Activated naive CD8-positive, alpha-beta T cell treated with anti-CD3 and anti-CD28 coated beads, Interleukin-2, amount 10 ng/mL, durations not matched to agents 7 days and 5 days (primary cell): ENCODE results near the gene DTX2. TPM values are rescaled to one million over a fixed set of nuclear protein-coding genes. Genes with fewer than 3 reads are reported as not detected.
A peak's percentile ranks its signal among the peaks of the same experiment; 100 is the strongest.
"Not testable (repeated sequence)": the region's sequence is repeated elsewhere in the genome, so short reads cannot be mapped to it uniquely, and the experiment has no call there.

Experiments used
- ATAC-seq: fragments of 150-1000 bp; cut with Tn5 transposase; one replicate; pipeline ENCODE4 v1.10.0; 2021; ENCODE audit warnings: low read depth, moderate library complexity
- POLR2A ChIA-PET: fragments of 350-600 bp; sonication (Branson Sonifier 250); formaldehyde crosslinking; loops from one replicate; lab custom pipeline; 2021; ENCODE audit warnings: antibody characterized with exemption; lab: Charles Lee
- DNase-seq: peaks from one replicate; pipeline ENCODE4 v3.0.0; 2021
- H3K27ac Mint-ChIP-seq: one replicate; pipeline ENCODE4 v1.8.0; 2022; ENCODE audit warnings: mild to moderate bottlenecking, mixed read lengths
- H3K27me3 Mint-ChIP-seq: one replicate; pipeline ENCODE4 v1.8.0; 2022; ENCODE audit warnings: mild to moderate bottlenecking, moderate library complexity, mixed read lengths
- H3K36me3 Mint-ChIP-seq: one replicate; pipeline ENCODE4 v1.8.0; 2021; ENCODE audit warnings: mild to moderate bottlenecking, mixed read lengths
- H3K4me1 Mint-ChIP-seq: one replicate; pipeline ENCODE4 v1.8.0; 2021; ENCODE audit warnings: mixed read lengths
- H3K4me3 Mint-ChIP-seq: one replicate; pipeline ENCODE4 v1.8.0; 2022; ENCODE audit warnings: mild to moderate bottlenecking, moderate library complexity, mixed read lengths
- H3K9me3 Mint-ChIP-seq: one replicate; pipeline ENCODE4 v1.8.0; 2021; ENCODE audit warnings: mixed read lengths
- total RNA-seq, 2 experiments: library from RNA; stranded (reverse); gene quantifications; one replicate each; pipeline ENCODE4 v1.2.3, GENCODE V29; 2021

The DTX2 gene
- total RNA-seq, 2 experiments from 2014 or later, result 34.3 to 38.6 TPM

DNA sequence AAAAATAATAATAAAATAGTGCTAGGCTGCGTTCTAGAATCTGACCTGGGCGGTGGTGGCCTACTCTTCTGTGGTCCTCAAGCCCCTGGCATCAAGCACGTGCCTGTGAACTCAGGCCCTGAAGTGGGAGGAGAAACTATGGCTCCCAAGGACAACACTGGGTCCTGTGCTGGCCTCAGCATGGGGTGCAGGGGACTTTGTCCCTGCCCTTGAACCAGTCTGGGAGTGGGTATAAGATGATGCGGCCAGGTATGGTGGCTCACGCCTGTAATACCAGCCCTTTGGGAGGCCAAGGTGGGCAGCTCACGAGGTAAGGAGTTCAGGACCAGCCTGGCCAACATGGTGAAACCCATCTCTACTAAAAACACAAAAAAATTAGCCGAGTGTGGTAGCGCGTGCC, 31.3 kb upstream of the DTX2 start:
- DNase-seq (no peak), ATAC-seq (no peak)
- H3K9me3 Mint-ChIP-seq, result no peaks in the 10 kb centered on the region
- POLR2A ChIA-PET, result no interaction called here
- no peaks in the 10 kb centered on the region for H3K36me3 Mint-ChIP-seq
- no peaks in the 10 kb centered on the region for H3K27me3 Mint-ChIP-seq
- H3K4me1 Mint-ChIP-seq, result no peaks in the 10 kb centered on the region
- H3K4me3 Mint-ChIP-seq, result no peak overlapping the region
- H3K27ac Mint-ChIP-seq, result no peak overlapping the region

DNA sequence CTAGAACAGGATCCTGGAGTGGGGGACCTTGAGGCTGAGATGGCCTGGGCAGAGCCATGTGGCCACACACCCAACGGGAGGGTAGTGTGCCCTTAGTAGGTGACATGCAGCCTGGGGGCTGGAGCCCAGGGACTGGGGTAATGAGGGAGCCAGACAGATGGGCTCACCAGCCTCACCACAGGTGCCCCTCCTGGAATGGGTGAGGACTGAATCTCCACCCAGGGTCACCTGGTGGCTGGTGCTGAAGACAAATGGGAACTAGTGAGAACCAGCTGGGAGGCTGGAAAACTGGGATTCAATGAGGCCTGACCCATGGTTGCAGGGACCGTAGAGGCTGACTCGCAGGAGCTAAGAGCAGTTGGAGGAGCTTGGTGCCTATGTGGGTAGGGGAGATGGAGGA, 30.7 kb upstream of the DTX2 start:
- H3K36me3 Mint-ChIP-seq, result no peaks in the 10 kb centered on the region
- H3K4me3 Mint-ChIP-seq, result no peak overlapping the region
- H3K27me3 Mint-ChIP-seq, result no peaks in the 10 kb centered on the region
- POLR2A ChIA-PET, result interaction anchor here (0.5 kb wide), 1 partner anchor 18 kb away, joined by 5 read pairs; no protein-coding TSS in a partner anchor
- no peak overlapping the region for H3K27ac Mint-ChIP-seq
- no peak for DNase-seq
- no peaks in the 10 kb centered on the region for H3K4me1 Mint-ChIP-seq
- no peaks in the 10 kb centered on the region for H3K9me3 Mint-ChIP-seq
- no peak for ATAC-seq

DNA sequence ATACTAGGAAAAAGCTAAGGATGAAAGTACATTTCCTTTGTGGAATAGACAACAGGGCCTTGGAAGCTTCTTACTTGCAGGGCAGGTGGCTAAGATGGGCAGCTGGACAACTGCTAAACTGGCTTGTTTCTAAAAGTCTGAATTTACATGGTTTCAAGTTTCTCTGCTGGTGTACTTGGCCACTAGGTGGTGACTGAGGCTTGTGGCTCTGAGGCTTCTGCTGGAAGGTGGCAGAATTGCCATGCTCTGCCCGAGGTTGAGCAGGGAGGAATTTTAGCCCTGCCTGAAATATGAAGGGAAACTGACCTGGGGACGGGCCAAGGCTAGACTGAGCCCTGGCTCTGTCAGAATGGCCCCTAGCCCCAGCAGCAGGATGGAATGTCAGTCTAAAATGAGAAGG, 23.6 kb upstream of the DTX2 start:
- H3K27me3 Mint-ChIP-seq, H3K4me1 Mint-ChIP-seq, H3K36me3 Mint-ChIP-seq, H3K27ac Mint-ChIP-seq, H3K9me3 Mint-ChIP-seq, H3K4me3 Mint-ChIP-seq, POLR2A ChIA-PET, DNase-seq: not testable (repeated sequence)
- peak; percentile 50 for ATAC-seq

DNA sequence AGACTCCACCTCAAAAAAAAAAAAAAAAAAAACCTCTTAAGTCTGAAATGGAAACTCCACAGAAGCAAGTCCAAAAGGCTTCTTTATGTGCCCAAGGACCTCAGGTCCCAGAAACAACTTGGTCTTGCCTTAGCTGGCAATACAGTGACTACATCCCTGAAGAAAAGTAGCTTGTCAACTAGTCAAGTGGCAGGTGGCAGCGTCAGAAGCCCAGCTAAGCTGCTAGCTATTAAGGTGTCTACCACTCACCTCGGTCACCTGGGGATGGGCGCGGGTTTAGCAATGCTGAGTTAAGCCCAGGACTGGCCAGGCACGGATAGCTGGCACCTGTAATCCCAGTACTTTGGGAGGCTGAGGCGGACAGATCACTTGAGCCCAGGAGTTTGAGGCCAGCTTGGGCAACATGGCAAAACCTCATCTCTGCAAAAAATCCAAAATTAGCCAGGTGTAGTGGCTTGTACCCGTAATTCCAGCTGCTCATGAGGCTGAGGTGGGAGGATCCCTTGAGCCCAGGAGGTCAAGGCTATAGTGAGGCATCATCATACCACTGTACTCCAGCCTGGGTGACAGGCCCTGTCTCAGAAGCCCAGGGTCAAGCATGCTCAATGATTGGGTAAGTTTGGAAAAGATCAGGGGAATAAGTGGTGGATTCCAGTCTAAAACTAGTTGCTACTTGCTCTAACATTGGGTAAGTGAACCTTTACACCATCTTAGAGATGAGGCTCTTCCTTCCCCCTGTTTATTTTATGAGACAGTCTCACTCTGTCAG, 22.2 kb upstream of the DTX2 start:
- H3K4me1 Mint-ChIP-seq, POLR2A ChIA-PET, ATAC-seq, DNase-seq, H3K36me3 Mint-ChIP-seq, H3K27me3 Mint-ChIP-seq, H3K4me3 Mint-ChIP-seq, H3K27ac Mint-ChIP-seq, H3K9me3 Mint-ChIP-seq: not testable (repeated sequence)

DNA sequence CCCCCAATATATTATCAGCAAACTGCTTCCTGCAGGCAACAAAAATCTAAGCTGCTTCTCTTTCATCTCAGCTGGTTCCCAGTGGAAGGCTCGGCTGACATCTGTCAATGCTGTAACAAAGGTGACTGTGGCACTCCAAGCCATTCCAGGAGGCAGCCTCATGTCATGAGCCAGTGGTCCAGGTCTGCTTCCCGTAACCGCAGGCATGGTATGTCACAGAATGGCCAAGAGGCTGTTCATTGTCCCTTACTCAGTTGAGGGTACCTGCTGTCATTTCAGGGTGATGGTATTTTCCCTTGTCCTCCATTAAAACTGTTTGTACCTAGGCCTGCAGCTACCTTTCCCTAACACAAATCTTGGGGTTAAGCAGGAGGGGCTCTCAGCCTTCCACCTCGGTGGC, 21.1 kb upstream of the DTX2 start:
- H3K36me3 Mint-ChIP-seq, H3K27ac Mint-ChIP-seq, H3K4me3 Mint-ChIP-seq, H3K9me3 Mint-ChIP-seq, H3K4me1 Mint-ChIP-seq, POLR2A ChIA-PET, H3K27me3 Mint-ChIP-seq, DNase-seq, ATAC-seq: not testable (repeated sequence)

DNA sequence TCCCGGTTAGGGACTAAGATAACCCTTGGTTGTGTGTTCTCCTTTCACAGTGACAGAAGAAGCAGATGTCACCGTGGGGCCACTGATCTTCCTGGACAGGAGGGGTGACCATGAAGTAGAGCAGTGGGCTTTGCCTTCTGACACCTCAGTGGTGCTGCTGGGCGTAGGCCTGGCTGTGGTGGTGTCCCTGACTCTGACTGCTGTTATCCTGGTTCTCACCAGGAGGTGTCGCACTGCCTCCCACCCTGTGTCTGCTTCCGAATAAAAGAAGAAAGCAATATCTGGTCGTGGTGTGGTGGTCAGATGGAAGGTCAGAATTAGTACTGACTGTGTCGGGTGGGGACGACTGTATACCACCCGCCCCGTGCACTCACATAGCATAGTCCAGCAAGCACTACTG, 19.7 kb upstream of the DTX2 start:
- H3K36me3 Mint-ChIP-seq, H3K4me1 Mint-ChIP-seq, H3K27me3 Mint-ChIP-seq, POLR2A ChIA-PET, H3K27ac Mint-ChIP-seq, H3K9me3 Mint-ChIP-seq, DNase-seq, H3K4me3 Mint-ChIP-seq: not testable (repeated sequence)
- ATAC-seq, result peak; percentile 38

DNA sequence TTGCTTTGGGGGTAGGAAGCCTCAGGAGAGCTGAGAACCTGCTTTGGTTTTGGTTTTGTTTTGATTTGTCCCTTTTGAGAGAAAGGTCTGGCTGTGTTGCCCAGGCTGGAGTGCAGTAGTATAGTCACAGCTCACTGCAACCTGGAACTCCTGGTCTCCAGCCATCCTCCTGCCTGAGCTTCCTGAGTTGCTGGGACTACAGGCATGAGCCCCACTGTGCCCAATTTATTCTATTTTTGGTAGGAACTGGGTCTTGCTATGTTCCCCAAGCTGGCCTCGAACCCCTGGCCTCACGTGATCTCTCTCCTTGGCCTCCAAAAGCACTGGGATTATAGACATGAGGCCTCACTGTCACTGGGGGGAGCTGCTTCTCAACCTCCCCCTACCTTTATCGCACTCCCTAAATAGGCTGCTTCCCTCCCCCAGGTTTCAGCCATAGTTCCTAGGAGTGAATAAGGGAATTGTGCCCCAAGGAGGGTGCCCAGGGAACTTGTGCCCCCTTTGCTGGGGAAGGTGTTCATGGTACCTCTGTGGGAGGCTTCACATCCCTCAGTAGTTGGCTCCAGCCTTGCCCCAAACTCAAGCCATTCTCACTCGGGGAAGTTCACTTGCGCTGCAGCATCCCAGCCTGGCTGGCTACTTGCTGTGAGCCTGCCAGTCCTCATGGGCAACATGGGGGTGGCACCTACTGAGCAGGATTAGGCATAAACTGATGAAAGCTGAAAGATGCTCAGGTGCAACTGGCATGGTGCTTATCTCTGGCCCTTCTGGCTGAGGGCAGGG, 18.7 kb upstream of the DTX2 start:
- H3K36me3 Mint-ChIP-seq, ATAC-seq, H3K9me3 Mint-ChIP-seq, H3K27me3 Mint-ChIP-seq, H3K4me3 Mint-ChIP-seq, H3K27ac Mint-ChIP-seq, DNase-seq, H3K4me1 Mint-ChIP-seq, POLR2A ChIA-PET: not testable (repeated sequence)

DNA sequence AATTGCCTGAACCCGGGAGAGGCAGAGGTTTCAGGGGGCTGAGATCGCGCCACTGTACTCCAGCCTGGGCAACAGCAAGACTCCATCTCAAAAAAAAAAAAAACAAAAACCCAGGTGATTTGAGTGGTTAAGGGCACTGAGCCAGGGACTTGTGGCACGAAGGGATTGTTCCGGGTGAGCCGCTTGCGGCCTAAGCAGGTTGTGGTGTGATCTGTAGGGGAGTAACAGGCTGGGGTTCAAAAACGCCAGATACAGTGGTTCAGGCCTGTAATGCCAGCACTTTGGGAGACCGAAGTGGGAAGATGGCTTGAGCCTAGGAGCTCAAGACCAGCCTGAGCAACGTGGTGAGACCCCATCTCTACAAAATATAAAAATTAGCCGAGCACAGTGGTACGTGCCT, 17.7 kb upstream of the DTX2 start:
- H3K36me3 Mint-ChIP-seq, H3K27me3 Mint-ChIP-seq, POLR2A ChIA-PET, DNase-seq, H3K4me1 Mint-ChIP-seq, H3K9me3 Mint-ChIP-seq, H3K4me3 Mint-ChIP-seq: not testable (repeated sequence)
- ATAC-seq, result peak; percentile 55
- peak overlapping the region; percentile 75 for H3K27ac Mint-ChIP-seq

DNA sequence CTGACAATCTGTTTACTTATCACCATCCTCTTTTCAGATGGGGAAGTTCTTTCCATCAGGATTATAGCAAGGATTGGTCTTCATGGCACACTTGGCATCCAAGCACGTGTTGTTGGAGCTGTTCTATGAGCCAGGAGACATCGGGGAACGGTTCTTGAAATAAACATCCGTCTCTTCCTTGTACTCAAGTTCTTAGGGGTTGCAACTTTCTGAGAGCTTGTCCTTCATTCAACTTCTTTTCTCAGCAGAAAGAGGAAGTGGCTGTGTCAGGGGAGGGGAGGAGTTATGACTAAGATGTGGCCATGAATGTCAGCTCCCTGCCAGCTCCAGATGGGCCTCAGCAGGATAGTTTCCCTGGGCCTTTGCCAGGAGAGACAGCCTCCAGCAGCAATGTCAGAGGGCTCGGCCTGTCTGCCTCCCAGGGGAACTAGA, 15.9 kb upstream of the DTX2 start:
- H3K27ac Mint-ChIP-seq, result peak overlapping the region; percentile 91
- DNase-seq, H3K9me3 Mint-ChIP-seq, H3K27me3 Mint-ChIP-seq, POLR2A ChIA-PET, H3K36me3 Mint-ChIP-seq, H3K4me1 Mint-ChIP-seq: not testable (repeated sequence)
- peak overlapping the region; percentile 48 for H3K4me3 Mint-ChIP-seq
- peak; percentile 88 for ATAC-seq

DNA sequence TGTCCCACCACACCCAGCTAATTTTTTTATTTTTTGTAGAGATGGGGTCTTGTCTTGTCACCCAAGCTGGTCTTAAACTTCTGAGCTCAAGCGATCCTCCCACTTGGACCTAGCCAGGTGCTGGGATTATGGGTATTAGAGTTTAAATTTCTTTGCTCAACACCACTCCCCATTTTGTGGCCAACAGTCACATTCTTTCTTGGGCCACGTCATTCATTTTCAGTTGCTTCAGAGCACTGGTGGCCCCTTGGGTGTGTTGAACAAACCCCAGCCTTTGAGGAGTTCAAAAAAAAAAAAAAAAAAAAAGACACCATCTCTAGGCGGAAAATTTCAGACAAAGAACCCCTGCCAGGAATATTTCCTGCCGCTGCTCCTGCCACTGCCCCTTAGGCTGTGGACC, 4.5 kb upstream of the DTX2 start:
- H3K9me3 Mint-ChIP-seq, DNase-seq, H3K4me1 Mint-ChIP-seq, H3K4me3 Mint-ChIP-seq, H3K27ac Mint-ChIP-seq, H3K36me3 Mint-ChIP-seq, H3K27me3 Mint-ChIP-seq, POLR2A ChIA-PET, ATAC-seq: not testable (repeated sequence)

DNA sequence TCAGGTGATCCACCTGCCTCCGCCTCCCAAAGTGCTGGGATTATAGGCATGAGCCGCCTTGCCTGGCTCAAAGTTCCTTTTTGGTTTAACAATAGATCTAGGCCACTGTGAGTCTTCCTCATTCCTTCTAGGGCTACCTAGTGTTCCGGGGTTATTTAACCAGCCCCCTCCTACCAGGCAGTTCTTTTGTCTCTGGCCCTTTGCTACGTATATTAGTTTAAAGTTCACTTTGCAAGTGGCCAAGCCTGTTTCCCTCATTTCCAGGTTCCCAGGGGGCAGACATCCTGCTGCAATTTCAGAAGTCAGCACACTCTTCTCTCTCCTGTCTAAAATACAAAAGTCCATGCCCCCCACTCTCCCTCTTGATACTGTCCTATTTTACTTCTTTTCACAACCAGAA, 3.0 kb upstream of the DTX2 start:
- DNase-seq, H3K27me3 Mint-ChIP-seq, POLR2A ChIA-PET, ATAC-seq, H3K9me3 Mint-ChIP-seq, H3K36me3 Mint-ChIP-seq, H3K27ac Mint-ChIP-seq, H3K4me1 Mint-ChIP-seq, H3K4me3 Mint-ChIP-seq: not testable (repeated sequence)

DNA sequence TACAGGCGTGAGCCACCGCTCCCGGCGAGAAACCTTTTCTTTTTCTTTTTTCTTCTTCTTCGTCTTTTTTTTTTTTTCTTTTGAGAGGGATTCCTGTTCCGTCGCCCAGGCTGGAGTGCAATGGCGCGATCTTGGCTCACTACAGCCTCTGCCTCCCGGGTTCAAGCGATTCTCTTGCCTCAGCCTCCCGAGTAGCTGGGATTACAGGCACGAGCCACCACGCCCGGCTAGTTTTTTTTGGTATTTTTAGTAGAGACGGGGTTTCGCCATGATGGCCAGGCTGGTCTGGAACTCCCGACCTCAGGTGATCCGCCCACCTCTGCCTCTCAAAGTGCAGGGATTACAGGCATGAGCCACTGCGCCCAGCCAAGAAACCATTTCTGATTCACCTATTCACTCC, 742 bp upstream of the DTX2 start:
- H3K4me3 Mint-ChIP-seq, H3K36me3 Mint-ChIP-seq, DNase-seq, H3K9me3 Mint-ChIP-seq, H3K27ac Mint-ChIP-seq, POLR2A ChIA-PET, H3K27me3 Mint-ChIP-seq, ATAC-seq, H3K4me1 Mint-ChIP-seq: not testable (repeated sequence)

DNA sequence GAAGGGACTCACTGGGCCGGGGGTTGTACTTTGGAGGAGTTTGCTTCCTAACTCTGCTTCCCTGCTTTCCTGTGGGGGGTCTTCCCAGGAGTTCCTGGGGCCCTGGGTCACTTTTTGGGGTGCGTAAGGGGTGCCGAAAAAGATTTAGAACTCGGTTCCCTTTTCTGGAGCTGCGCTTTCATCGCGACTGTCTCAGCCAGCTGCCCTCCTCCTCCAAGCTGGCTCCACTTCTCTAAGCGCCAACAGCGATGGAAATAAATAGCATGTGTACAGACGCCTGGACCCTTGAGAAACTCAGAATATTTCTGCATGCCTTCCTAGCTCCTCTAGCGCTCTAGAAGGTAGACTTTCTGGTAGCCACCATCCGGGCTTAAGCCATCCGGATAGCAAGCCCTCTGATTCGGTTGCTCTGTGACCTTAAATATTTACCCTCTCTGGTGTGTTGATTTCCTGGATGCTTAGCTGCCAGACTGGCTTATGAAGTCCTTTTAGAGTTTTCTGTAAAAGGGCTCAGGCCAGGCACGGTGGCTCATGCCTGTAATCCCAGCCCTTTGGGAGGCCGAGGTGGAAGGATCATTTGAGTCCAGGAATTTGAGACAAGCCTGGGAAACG, 868 bp downstream of the DTX2 start:
- POLR2A ChIA-PET, H3K27me3 Mint-ChIP-seq, DNase-seq, H3K4me1 Mint-ChIP-seq, H3K27ac Mint-ChIP-seq, H3K36me3 Mint-ChIP-seq, H3K9me3 Mint-ChIP-seq, H3K4me3 Mint-ChIP-seq: not testable (repeated sequence)
- peak; percentile 11 for ATAC-seq

DNA sequence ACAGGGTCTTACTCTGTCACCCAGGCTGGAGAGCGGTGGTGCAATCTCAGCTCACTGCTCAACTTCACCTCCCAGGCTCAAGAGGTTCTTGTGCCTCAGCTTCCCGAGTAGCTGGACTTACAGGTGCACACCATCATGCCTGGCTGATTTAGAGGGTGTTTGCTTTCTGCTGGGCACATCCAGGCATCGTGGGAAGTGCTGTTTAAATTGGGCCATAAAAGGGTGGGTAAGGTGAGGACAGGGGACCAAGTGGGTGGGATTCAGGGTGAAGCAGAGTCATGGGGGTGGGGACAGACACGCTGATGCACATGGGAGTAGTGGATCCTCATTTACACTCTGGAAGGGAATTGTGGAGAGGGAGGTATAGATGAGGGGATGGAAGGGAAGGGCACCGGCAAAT, 3.5 kb downstream of the DTX2 start:
- H3K27me3 Mint-ChIP-seq, H3K27ac Mint-ChIP-seq, ATAC-seq, H3K4me3 Mint-ChIP-seq, DNase-seq, H3K36me3 Mint-ChIP-seq, H3K4me1 Mint-ChIP-seq, H3K9me3 Mint-ChIP-seq, POLR2A ChIA-PET: not testable (repeated sequence)
